Measurements from ENCODE around the gene LCE5A.

- TF ChIP-seq CTCF (IDR thresholded peaks at IDR 0.05) (no peak), ZFX (IDR thresholded peaks at IDR 0.05; ENCODE audit: borderline replicate concordance) (no peak)
These were observed 9.2 kb downstream of the LCE5A start for GRCh38 chr1:152519851-152520250.
